Neural progenitor cell (in vitro differentiated cells): Measurements from ENCODE around the gene CHM. TPM values are rescaled to one million over a fixed set of nuclear protein-coding genes. Genes with fewer than 3 reads are reported as not detected.

Experiments used
- DNase-seq: peaks from one replicate; pipeline ENCODE4 v3.0.0-alpha.2; 2016; ENCODE audit warnings: low spot score
- H2AFZ ChIP-seq: fragments of 200-600 bp; sonication (generic); replicated peaks from 2 replicates; pipeline ENCODE4 v1.6.1; 2016; ENCODE audit warnings: antibody characterized with exemption
- H3F3A ChIP-seq: fragments of 200-600 bp; sonication (generic); 2 replicates; pipeline ENCODE4 v1.6.1; 2016; ENCODE audit warnings: antibody characterized with exemption, low read depth
- H3K27ac ChIP-seq: fragments of 200-600 bp; sonication (generic); 2 replicates; pipeline ENCODE4 v1.5.1; 2016; ENCODE audit warnings: mild to moderate bottlenecking
- H3K27me3 ChIP-seq: fragments of 200-600 bp; sonication (generic); 2 replicates; pipeline ENCODE4 v1.6.1; 2016; ENCODE audit warnings: mild to moderate bottlenecking, moderate library complexity
- H3K36me3 ChIP-seq: fragments of 200-600 bp; sonication (generic); 2 replicates; pipeline ENCODE4 v1.5.1; 2016
- H3K4me1 ChIP-seq: fragments of 200-600 bp; sonication (generic); 2 replicates; pipeline ENCODE4 v1.6.1; 2016; ENCODE audit warnings: mixed run types
- H3K4me2 ChIP-seq: fragments of 200-600 bp; sonication (generic); 2 replicates; pipeline ENCODE4 v1.6.1; 2016
- H3K4me3 ChIP-seq: fragments of 200-600 bp; sonication (generic); 2 replicates; pipeline ENCODE4 v1.5.1; 2016
- H3K79me2 ChIP-seq: fragments of 200-600 bp; sonication (generic); 2 replicates; pipeline ENCODE4 v1.6.1; 2016; ENCODE audit warnings: low read depth
- H3K9ac ChIP-seq: fragments of 200-600 bp; sonication (generic); 2 replicates; pipeline ENCODE4 v1.6.1; 2016
- H3K9me3 ChIP-seq: fragments of 200-600 bp; sonication (generic); 2 replicates; pipeline ENCODE4 v1.5.1; 2016; ENCODE audit warnings: low read depth
- H4K20me1 ChIP-seq: fragments of 200-600 bp; sonication (generic); 2 replicates; pipeline ENCODE4 v1.6.1; 2016; ENCODE audit warnings: low read depth
- H3K27ac Mint-ChIP-seq: 3 replicates; pipeline ENCODE4 v1.8.0; 2021; ENCODE audit warnings: mixed read lengths
- H3K27me3 Mint-ChIP-seq: 2 replicates; pipeline ENCODE4 v1.8.0; 2022; ENCODE audit warnings: low read depth, mild to moderate bottlenecking, inconsistent platforms, moderate library complexity, mixed read lengths; ENCODE audit not compliant: insufficient read depth
- H3K36me3 Mint-ChIP-seq: 3 replicates; pipeline ENCODE4 v1.8.0; 2021; ENCODE audit warnings: mixed read lengths
- H3K4me1 Mint-ChIP-seq: 3 replicates; pipeline ENCODE4 v1.8.0; 2021; ENCODE audit warnings: mixed read lengths
- H3K4me3 Mint-ChIP-seq: 3 replicates; pipeline ENCODE4 v1.8.0; 2021; ENCODE audit warnings: mild to moderate bottlenecking, moderate library complexity, mixed read lengths
- H3K9me3 Mint-ChIP-seq: 3 replicates; pipeline ENCODE4 v1.8.0; 2020; ENCODE audit warnings: mixed read lengths
- EZH2 ChIP-seq: fragments of 200-600 bp; sonication (generic); IDR thresholded peaks from 2 replicates; pipeline ENCODE4 v1.6.1; 2017; ENCODE audit warnings: antibody characterized with exemption, mild to moderate bottlenecking, moderate library complexity
- EZH2phosphoT487 ChIP-seq: fragments of 200-600 bp; sonication (generic); IDR thresholded peaks from 2 replicates; pipeline ENCODE4 v1.6.1; 2017; ENCODE audit warnings: antibody characterized with exemption
- total RNA-seq: library from RNA; depleted of rRNA; stranded (reverse); fragments of >200 nt; gene quantifications from 2 replicates; pipeline ENCODE4 v1.2.3, GENCODE V29; 2015; ENCODE audit warnings: low replicate concordance
- TF ChIP-seq, protein P1 (sequence below): fragments of 200-600 bp; sonication (generic); IDR thresholded peaks from 2 replicates; pipeline ENCODE4 v1.5.1; 2017; ENCODE audit warnings: antibody characterized with exemption, mild to moderate bottlenecking

The CHM gene
- total RNA-seq, 1 donor from 2014 or later, result 24.0 TPM

DNA sequence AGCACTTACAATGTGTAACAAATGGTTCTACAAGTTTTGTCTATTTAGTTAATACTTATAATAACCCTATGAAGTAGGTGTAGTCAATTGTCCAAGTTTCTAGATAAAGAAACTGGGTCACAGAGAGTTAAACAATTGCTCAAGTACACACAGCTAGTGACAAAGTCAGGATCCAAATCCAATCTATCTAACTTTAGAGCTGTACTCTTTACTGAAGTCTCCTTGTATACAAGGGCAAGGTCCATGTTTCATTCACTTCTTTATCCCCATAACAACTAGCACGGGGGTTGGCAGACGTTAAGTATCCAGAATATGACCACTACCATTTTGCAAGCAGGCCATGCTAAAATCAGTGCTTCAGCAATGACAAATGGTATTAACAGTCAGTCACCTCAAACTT lies 141.0 kb downstream of the CHM start:
- H3K9ac ChIP-seq, result no peak overlapping the region
- no peak overlapping the region for H3K27ac ChIP-seq
- DNase-seq, result no peak
- H3K4me3 ChIP-seq, result no peak overlapping the region
- Mint-ChIP-seq H3K27ac (no peak overlapping the region), H3K27me3 (peaks cover 2% of the 10 kb centered on the region), H3K4me1 (peaks cover 6% of the 10 kb centered on the region), H3K36me3 (no peaks in the 10 kb centered on the region), H3K4me3 (no peak overlapping the region), H3K9me3 (no peaks in the 10 kb centered on the region)
- peaks cover 3% of the 10 kb centered on the region for H3K36me3 ChIP-seq
- H3K27me3 ChIP-seq, result no peaks in the 10 kb centered on the region
- H3K4me1 ChIP-seq, result peaks cover 4% of the 10 kb centered on the region
- H3K79me2 ChIP-seq, result no peaks in the 10 kb centered on the region
- no peak overlapping the region for H3K4me2 ChIP-seq
- no peaks in the 10 kb centered on the region for H4K20me1 ChIP-seq
- no peak overlapping the region for H2AFZ ChIP-seq
- TF ChIP-seq EZH2 (no peak), EZH2phosphoT487 (no peak)
- TF ChIP-seq, protein P1, sequence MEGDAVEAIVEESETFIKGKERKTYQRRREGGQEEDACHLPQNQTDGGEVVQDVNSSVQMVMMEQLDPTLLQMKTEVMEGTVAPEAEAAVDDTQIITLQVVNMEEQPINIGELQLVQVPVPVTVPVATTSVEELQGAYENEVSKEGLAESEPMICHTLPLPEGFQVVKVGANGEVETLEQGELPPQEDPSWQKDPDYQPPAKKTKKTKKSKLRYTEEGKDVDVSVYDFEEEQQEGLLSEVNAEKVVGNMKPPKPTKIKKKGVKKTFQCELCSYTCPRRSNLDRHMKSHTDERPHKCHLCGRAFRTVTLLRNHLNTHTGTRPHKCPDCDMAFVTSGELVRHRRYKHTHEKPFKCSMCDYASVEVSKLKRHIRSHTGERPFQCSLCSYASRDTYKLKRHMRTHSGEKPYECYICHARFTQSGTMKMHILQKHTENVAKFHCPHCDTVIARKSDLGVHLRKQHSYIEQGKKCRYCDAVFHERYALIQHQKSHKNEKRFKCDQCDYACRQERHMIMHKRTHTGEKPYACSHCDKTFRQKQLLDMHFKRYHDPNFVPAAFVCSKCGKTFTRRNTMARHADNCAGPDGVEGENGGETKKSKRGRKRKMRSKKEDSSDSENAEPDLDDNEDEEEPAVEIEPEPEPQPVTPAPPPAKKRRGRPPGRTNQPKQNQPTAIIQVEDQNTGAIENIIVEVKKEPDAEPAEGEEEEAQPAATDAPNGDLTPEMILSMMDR, result no peak
- H3F3A ChIP-seq, result no peaks in the 10 kb centered on the region
- no peaks in the 10 kb centered on the region for H3K9me3 ChIP-seq

DNA sequence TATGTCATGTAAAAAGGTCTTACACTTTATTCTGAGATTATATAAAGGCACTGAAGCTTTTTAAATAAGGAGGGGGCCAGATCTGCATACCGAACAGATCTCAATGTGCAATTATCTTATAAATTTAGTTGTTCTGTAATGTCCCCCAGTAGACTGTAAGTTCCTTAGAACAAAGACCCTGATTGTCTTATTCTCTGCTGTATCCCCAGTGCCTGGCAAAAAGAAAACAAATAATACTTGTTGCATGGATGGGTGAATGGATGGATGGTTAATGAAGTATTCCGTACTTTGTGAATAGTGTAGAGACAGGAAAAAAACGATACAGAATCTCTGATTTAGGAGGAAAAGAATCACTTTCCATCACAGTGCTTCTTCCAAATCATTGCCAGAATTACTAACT lies 141.5 kb downstream of the CHM start:
- TF ChIP-seq, protein P1, result no peak
- TF ChIP-seq EZH2phosphoT487 (no peak), EZH2 (no peak)
- Histone ChIP-seq H3K79me2 (no peaks in the 10 kb centered on the region), H3K36me3 (peaks cover 3% of the 10 kb centered on the region), H3K27me3 (no peaks in the 10 kb centered on the region), H3K9ac (no peak overlapping the region), H4K20me1 (no peaks in the 10 kb centered on the region), H3F3A (no peaks in the 10 kb centered on the region), H3K9me3 (no peaks in the 10 kb centered on the region), H3K4me3 (no peak overlapping the region), H2AFZ (no peak overlapping the region), H3K27ac (no peak overlapping the region), H3K4me2 (no peak overlapping the region), H3K4me1 (peaks cover 4% of the 10 kb centered on the region)
- Mint-ChIP-seq H3K27ac (no peak overlapping the region), H3K9me3 (no peaks in the 10 kb centered on the region), H3K36me3 (no peaks in the 10 kb centered on the region), H3K4me3 (no peak overlapping the region), H3K4me1 (peaks cover 6% of the 10 kb centered on the region), H3K27me3 (peaks cover 2% of the 10 kb centered on the region)
- no peak for DNase-seq

DNA sequence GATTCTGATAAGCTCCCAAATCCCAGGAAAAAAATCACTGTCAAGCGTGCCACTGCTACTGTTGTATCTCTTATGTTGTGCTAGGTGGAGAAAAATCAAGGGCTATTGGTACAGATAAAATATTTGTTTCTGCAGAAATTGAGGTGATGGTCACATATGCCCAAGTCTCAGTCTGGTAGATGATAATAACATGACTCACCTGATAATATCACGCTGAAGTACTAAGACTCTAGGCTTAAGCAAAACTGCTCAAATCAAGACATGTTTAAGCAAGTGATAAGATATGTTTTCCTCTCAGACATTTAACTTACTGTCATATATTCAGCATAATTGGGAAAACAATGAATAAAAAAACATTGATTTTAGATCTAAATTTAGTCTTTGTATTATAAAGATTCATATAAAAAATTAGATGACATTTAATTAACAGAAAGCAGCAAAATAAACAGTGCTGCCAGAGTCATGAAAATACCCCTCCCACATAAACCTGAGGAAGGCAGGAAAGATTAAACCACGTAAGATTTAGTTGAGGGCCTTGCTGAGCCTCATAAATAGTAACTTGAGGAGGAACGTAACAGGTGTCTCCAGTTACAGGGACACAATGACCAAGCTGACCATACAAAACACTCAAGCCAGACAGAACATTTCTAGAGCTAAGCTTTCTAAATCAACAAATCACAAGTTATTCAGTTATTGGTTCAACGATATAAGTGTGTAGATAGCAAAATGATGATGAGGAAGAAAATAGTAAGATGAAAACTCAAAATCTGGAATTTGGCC lies 143.5 kb downstream of the CHM start:
- Mint-ChIP-seq H3K27me3 (peaks cover 2% of the 10 kb centered on the region), H3K4me1 (peaks cover 6% of the 10 kb centered on the region), H3K4me3 (no peak overlapping the region), H3K9me3 (no peaks in the 10 kb centered on the region), H3K27ac (no peak overlapping the region), H3K36me3 (no peaks in the 10 kb centered on the region)
- H3K27me3 ChIP-seq, result no peaks in the 10 kb centered on the region
- no peaks in the 10 kb centered on the region for H3F3A ChIP-seq
- no peaks in the 10 kb centered on the region for H3K79me2 ChIP-seq
- H3K9ac ChIP-seq, result no peak overlapping the region
- H2AFZ ChIP-seq, result no peak overlapping the region
- TF ChIP-seq, protein P1, result no peak
- TF ChIP-seq EZH2 (no peak), EZH2phosphoT487 (no peak)
- no peak overlapping the region for H3K4me3 ChIP-seq
- H3K4me2 ChIP-seq, result no peak overlapping the region
- no peak overlapping the region for H3K27ac ChIP-seq
- peaks cover 4% of the 10 kb centered on the region for H3K4me1 ChIP-seq
- no peaks in the 10 kb centered on the region for H4K20me1 ChIP-seq
- no peak for DNase-seq
- H3K9me3 ChIP-seq, result no peaks in the 10 kb centered on the region
- H3K36me3 ChIP-seq, result no peaks in the 10 kb centered on the region
